Cardiac muscle cell (in vitro differentiated cells and primary cell): ENCODE data around the gene CUX1. TPM values are rescaled to one million over a fixed set of nuclear protein-coding genes. Genes with fewer than 3 reads are reported as not detected.

ENCODE experiments used
- DNase-seq, 2 donors: peaks; one replicate each; pipeline versions ENCODE4 v3.0.0 to v3.0.0-alpha.2; 2010 to 2017; ENCODE audit warnings: low read depth in 1 of 2, low spot score in 1 of 2
- H3K27ac ChIP-seq: fragments of 200-600 bp; sonication (generic); 2 replicates; pipeline ENCODE4 v1.5.1; 2016
- H3K27me3 ChIP-seq: fragments of 200-600 bp; sonication (generic); 2 replicates; pipeline ENCODE4 v1.6.0; 2016; ENCODE audit warnings: control low read depth
- H3K36me3 ChIP-seq: fragments of 200-600 bp; sonication (generic); 2 replicates; pipeline ENCODE4 v1.5.1; 2016; ENCODE audit warnings: control low read depth
- H3K4me1 ChIP-seq: fragments of 200-600 bp; sonication (generic); 2 replicates; pipeline ENCODE4 v1.8.1; 2017; ENCODE audit warnings: low read depth, mild to moderate bottlenecking, mixed run types
- H3K4me3 ChIP-seq: fragments of 200-600 bp; sonication (generic); 2 replicates; pipeline ENCODE4 v1.5.1; 2016; ENCODE audit warnings: mild to moderate bottlenecking
- H3K9me3 ChIP-seq: fragments of 200-600 bp; sonication (generic); 2 replicates; pipeline ENCODE4 v1.5.1; 2017; ENCODE audit warnings: low read depth, mild to moderate bottlenecking, control low read depth
- polyA plus RNA-seq: library from polyadenylated mRNA; unstranded; fragments of >200 nt; fragmentation: Nextera tagmentation; extraction: Ambion mirVana; gene quantifications from 2 replicates; pipeline ENCODE4 v1.2.1, GENCODE V29; 2016
- total RNA-seq: library from RNA; depleted of rRNA; stranded (reverse); fragments of >200 nt; gene quantifications from 2 replicates; pipeline ENCODE4 v1.2.3, GENCODE V29; 2016
- TF ChIP-seq, protein P1 (sequence below): IDR thresholded peaks from 2 replicates; pipeline ENCODE4 v1.5.1; 2012; ENCODE audit warnings: low read depth, mild to moderate bottlenecking, low read length

Gene CUX1
- total and polyA plus RNA-seq, 2 experiments from 2014 or later = 67.7 to 85.3 TPM

DNA sequence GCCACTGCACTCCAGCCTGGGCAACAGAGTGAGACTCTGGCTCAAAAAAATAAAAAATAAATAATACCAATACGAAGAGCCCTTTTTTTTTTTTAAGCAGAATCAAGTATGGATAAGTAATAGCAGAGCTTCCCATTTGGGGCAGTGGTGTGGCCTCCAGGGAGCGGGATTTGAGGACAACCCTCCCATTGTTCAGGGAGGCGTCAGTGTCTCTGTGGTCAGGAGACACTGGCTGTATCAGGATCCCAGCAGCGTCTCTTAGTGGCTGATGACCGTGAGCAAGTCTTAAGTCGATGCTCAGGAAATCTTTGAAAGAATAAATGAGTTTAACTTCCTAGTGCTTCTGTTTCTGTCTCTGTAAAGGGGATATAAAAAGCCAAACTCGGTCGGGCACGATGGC, 444.0 kb downstream of the CUX1 start:
- H3K27me3 ChIP-seq = no peaks in the 10 kb centered on the region
- TF ChIP-seq, protein P1, sequence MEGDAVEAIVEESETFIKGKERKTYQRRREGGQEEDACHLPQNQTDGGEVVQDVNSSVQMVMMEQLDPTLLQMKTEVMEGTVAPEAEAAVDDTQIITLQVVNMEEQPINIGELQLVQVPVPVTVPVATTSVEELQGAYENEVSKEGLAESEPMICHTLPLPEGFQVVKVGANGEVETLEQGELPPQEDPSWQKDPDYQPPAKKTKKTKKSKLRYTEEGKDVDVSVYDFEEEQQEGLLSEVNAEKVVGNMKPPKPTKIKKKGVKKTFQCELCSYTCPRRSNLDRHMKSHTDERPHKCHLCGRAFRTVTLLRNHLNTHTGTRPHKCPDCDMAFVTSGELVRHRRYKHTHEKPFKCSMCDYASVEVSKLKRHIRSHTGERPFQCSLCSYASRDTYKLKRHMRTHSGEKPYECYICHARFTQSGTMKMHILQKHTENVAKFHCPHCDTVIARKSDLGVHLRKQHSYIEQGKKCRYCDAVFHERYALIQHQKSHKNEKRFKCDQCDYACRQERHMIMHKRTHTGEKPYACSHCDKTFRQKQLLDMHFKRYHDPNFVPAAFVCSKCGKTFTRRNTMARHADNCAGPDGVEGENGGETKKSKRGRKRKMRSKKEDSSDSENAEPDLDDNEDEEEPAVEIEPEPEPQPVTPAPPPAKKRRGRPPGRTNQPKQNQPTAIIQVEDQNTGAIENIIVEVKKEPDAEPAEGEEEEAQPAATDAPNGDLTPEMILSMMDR = no peak
- H3K4me1 ChIP-seq = no peaks in the 10 kb centered on the region
- H3K9me3 ChIP-seq = no peaks in the 10 kb centered on the region
- H3K27ac ChIP-seq = no peak overlapping the region
- no peaks in the 10 kb centered on the region for H3K36me3 ChIP-seq
- no peak for DNase-seq
- H3K4me3 ChIP-seq = no peak overlapping the region

DNA sequence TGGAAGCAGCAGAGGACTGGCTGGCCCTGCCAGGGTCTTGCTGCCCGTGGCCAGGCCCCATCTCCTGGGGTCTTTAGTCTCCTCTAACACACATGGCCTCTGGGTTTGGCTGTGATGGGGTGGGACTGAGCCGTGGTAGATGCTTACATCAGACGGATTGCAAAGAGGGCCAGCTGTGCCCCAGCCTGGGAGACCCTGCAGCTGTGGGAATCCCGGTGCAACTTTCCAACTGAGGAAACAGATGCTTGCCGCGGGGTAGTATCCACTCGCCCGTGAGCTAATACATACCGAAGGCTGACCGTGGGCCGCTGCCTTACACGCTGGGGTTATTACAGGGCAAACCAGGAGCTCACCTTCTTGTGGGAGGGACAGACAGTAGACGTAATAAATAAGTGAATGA, 445.1 kb downstream of the CUX1 start:
- Histone ChIP-seq H3K36me3 (no peaks in the 10 kb centered on the region), H3K27ac (no peak overlapping the region), H3K9me3 (no peaks in the 10 kb centered on the region), H3K4me3 (no peak overlapping the region), H3K4me1 (no peaks in the 10 kb centered on the region), H3K27me3 (no peaks in the 10 kb centered on the region)
- TF ChIP-seq, protein P1 = no peak
- no peak for DNase-seq

- peak in 1 of 2 donors; percentile 37 for DNase-seq
- Histone ChIP-seq H3K9me3 (no peaks in the 10 kb centered on the region), H3K27ac (no peak overlapping the region), H3K27me3 (no peaks in the 10 kb centered on the region), H3K36me3 (no peaks in the 10 kb centered on the region), H3K4me1 (no peaks in the 10 kb centered on the region), H3K4me3 (no peak overlapping the region)
- TF ChIP-seq, protein P1 = no peak
These were observed 447.0 kb downstream of the CUX1 start for GRCh38 chr7:102264367-102264891.

- Histone ChIP-seq H3K27me3 (no peaks in the 10 kb centered on the region), H3K4me1 (no peaks in the 10 kb centered on the region), H3K27ac (no peak overlapping the region), H3K36me3 (no peaks in the 10 kb centered on the region), H3K4me3 (no peak overlapping the region), H3K9me3 (no peaks in the 10 kb centered on the region)
- TF ChIP-seq, protein P1 = no peak
- DNase-seq = no peak
These were observed 449.1 kb downstream of the CUX1 start for GRCh38 chr7:102266541-102266940.

DNA sequence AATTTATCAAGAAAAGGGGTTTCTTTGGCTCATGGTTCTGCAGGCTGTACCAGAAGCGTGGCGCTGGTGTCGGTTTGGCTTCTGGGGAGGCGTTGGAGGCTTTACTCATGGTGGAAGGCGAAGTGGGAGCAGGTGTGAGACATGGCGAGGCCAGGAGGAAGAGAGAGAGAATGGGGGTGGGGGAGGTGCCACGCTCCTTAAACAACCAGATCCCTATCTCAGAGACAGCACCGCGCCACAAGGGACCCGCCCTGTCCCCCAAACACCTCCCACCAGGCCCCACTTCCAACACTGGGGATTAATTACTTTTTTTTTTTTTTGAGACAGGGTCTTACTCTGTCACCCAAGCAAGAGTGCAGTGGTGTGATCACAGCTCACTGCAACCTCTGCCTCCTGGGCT, 451.2 kb downstream of the CUX1 start:
- TF ChIP-seq, protein P1 = no peak
- Histone ChIP-seq H3K4me3 (no peak overlapping the region), H3K4me1 (no peaks in the 10 kb centered on the region), H3K36me3 (no peaks in the 10 kb centered on the region), H3K27me3 (no peaks in the 10 kb centered on the region), H3K27ac (no peak overlapping the region), H3K9me3 (no peaks in the 10 kb centered on the region)
- no peak for DNase-seq
